Measurements from ENCODE around the gene TMEM218. TPM values are rescaled to one million over a fixed set of nuclear protein-coding genes. Genes with fewer than 3 reads are reported as not detected.

TMEM218 gene
- total RNA-seq, 1 donor from 2014 or later, result 11.9 TPM

GRCh38 chr11:125140233-125140632 is 28.8 kb upstream of the TMEM218 start:
- no peak overlapping the region for H3K9ac ChIP-seq (ENCODE audit: low read length)
- H2AFZ ChIP-seq (ENCODE audit: low read depth, low read length), result no peak overlapping the region
- peaks cover 6% of the 10 kb centered on the region for H3K27me3 ChIP-seq (ENCODE audit: insufficient read depth, low read length)
- Mint-ChIP-seq H3K9me3 (ENCODE audit: unreplicated experiment) (no peaks in the 10 kb centered on the region), H3K4me1 (ENCODE audit: low read depth, unreplicated experiment) (peaks cover 8% of the 10 kb centered on the region), H3K27ac (ENCODE audit: unreplicated experiment) (no peak overlapping the region), H3K27me3 (ENCODE audit: low read depth, unreplicated experiment) (peaks cover 37% of the 10 kb centered on the region), H3K36me3 (ENCODE audit: low read depth, unreplicated experiment) (no peaks in the 10 kb centered on the region), H3K4me3 (ENCODE audit: unreplicated experiment) (no peak overlapping the region)
- TF ChIP-seq EZH2 (IDR thresholded peaks at IDR 0.05; ENCODE audit: insufficient read depth, low read length) (no peak), CTCF (IDR thresholded peaks at IDR 0.05; ENCODE audit: insufficient read depth, low read depth, low read length) (no peak)
- H3K36me3 ChIP-seq (ENCODE audit: insufficient read depth, low read length), result no peaks in the 10 kb centered on the region
- DNase-seq (ENCODE audit: low read depth), result no peak
- no peak overlapping the region for H3K4me3 ChIP-seq (ENCODE audit: insufficient read depth, low read depth, low read length)
- H3K27ac ChIP-seq (ENCODE audit: low read depth, low read length), result no peak overlapping the region
- H3K4me1 ChIP-seq (ENCODE audit: insufficient read depth, low read length), result no peaks in the 10 kb centered on the region
- FAIRE-seq, result no peak
- H4K20me1 ChIP-seq (ENCODE audit: insufficient read depth, low read length), result no peaks in the 10 kb centered on the region
- H3K79me2 ChIP-seq (ENCODE audit: insufficient read depth, low read length), result no peaks in the 10 kb centered on the region
- no peak overlapping the region for H3K4me2 ChIP-seq (ENCODE audit: low read length)
- H3K9me3 ChIP-seq (ENCODE audit: insufficient read depth, low read depth, low read length), result no peaks in the 10 kb centered on the region

DNA sequence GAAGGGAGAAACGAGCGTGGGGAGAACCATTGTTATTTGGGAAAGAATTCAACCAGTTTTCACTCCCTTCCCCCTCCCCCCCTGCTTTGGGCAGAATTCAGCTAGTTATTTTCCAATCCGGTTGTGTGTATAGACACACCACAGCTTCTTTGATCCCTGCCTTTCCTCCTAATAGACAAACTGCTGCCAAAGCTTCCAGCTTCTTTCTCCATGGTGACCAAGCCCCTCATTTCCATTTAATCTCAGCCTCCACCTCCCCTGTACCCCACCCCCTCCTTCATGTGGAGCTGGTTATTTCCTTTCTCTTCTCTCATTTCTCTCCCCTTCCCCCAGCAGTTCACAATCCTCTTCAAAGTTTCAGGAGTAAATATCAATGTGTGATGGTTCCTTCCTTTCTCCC is 28.4 kb upstream of the TMEM218 start:
- Histone ChIP-seq H2AFZ (ENCODE audit: low read depth, low read length) (no peak overlapping the region), H4K20me1 (ENCODE audit: insufficient read depth, low read length) (no peaks in the 10 kb centered on the region), H3K27me3 (ENCODE audit: insufficient read depth, low read length) (peaks cover 6% of the 10 kb centered on the region), H3K4me1 (ENCODE audit: insufficient read depth, low read length) (no peaks in the 10 kb centered on the region), H3K4me3 (ENCODE audit: insufficient read depth, low read depth, low read length) (no peak overlapping the region), H3K4me2 (ENCODE audit: low read length) (no peak overlapping the region), H3K9ac (ENCODE audit: low read length) (no peak overlapping the region), H3K36me3 (ENCODE audit: insufficient read depth, low read length) (no peaks in the 10 kb centered on the region), H3K27ac (ENCODE audit: low read depth, low read length) (no peak overlapping the region), H3K9me3 (ENCODE audit: insufficient read depth, low read depth, low read length) (no peaks in the 10 kb centered on the region), H3K79me2 (ENCODE audit: insufficient read depth, low read length) (no peaks in the 10 kb centered on the region)
- TF ChIP-seq CTCF (IDR thresholded peaks at IDR 0.05; ENCODE audit: insufficient read depth, low read depth, low read length) (no peak), EZH2 (IDR thresholded peaks at IDR 0.05; ENCODE audit: insufficient read depth, low read length) (no peak)
- Mint-ChIP-seq H3K9me3 (ENCODE audit: unreplicated experiment) (no peaks in the 10 kb centered on the region), H3K36me3 (ENCODE audit: low read depth, unreplicated experiment) (no peaks in the 10 kb centered on the region), H3K27me3 (ENCODE audit: low read depth, unreplicated experiment) (peaks cover 37% of the 10 kb centered on the region), H3K4me1 (ENCODE audit: low read depth, unreplicated experiment) (peaks cover 8% of the 10 kb centered on the region), H3K27ac (ENCODE audit: unreplicated experiment) (no peak overlapping the region), H3K4me3 (ENCODE audit: unreplicated experiment) (no peak overlapping the region)
- no peak for FAIRE-seq
- no peak for DNase-seq (ENCODE audit: low read depth)

GRCh38 chr11:125138966-125139365 is 27.5 kb upstream of the TMEM218 start:
- Histone ChIP-seq H3K79me2 (ENCODE audit: insufficient read depth, low read length) (no peaks in the 10 kb centered on the region), H3K27ac (ENCODE audit: low read depth, low read length) (no peak overlapping the region), H4K20me1 (ENCODE audit: insufficient read depth, low read length) (no peaks in the 10 kb centered on the region), H2AFZ (ENCODE audit: low read depth, low read length) (no peak overlapping the region), H3K4me1 (ENCODE audit: insufficient read depth, low read length) (no peaks in the 10 kb centered on the region), H3K36me3 (ENCODE audit: insufficient read depth, low read length) (no peaks in the 10 kb centered on the region), H3K4me3 (ENCODE audit: insufficient read depth, low read depth, low read length) (no peak overlapping the region), H3K27me3 (ENCODE audit: insufficient read depth, low read length) (peaks cover 6% of the 10 kb centered on the region), H3K9ac (ENCODE audit: low read length) (no peak overlapping the region), H3K9me3 (ENCODE audit: insufficient read depth, low read depth, low read length) (no peaks in the 10 kb centered on the region), H3K4me2 (ENCODE audit: low read length) (no peak overlapping the region)
- Mint-ChIP-seq H3K9me3 (ENCODE audit: unreplicated experiment) (no peaks in the 10 kb centered on the region), H3K4me3 (ENCODE audit: unreplicated experiment) (no peak overlapping the region), H3K36me3 (ENCODE audit: low read depth, unreplicated experiment) (no peaks in the 10 kb centered on the region), H3K27me3 (ENCODE audit: low read depth, unreplicated experiment) (peaks cover 33% of the 10 kb centered on the region), H3K27ac (ENCODE audit: unreplicated experiment) (no peak overlapping the region), H3K4me1 (ENCODE audit: low read depth, unreplicated experiment) (peaks cover 8% of the 10 kb centered on the region)
- TF ChIP-seq CTCF (IDR thresholded peaks at IDR 0.05; ENCODE audit: insufficient read depth, low read depth, low read length), result no peak
- no peak for DNase-seq (ENCODE audit: low read depth)
- FAIRE-seq, result no peak
